Adipose tissue (tissue), 3 donors: ENCODE measurements around the gene DDX1. TPM values are rescaled to one million over a fixed set of nuclear protein-coding genes. Genes with fewer than 3 reads are reported as not detected.

Source experiments
- H3K27ac ChIP-seq: one replicate; pipeline ENCODE4 v1.5.1; 2013; ENCODE audit warnings: low read depth, low read length
- WGBS, 3 donors: extraction: QIAGEN DNeasy Blood & Tissue Kit; methylation state at CpG; one replicate each; pipeline ENCODE4 v1.1.7; 2013; 5-methylcytosine and 5-hydroxymethylcytosine counted together
- polyA plus RNA-seq, 3 donors: library from polyadenylated mRNA; stranded (reverse); fragments of 200-250 nt; gene quantifications; one replicate each; pipeline ENCODE4 v1.2.3, GENCODE V29; 2013
- donor health status: healthy with polysubstance abuse.
- donor health status: Bipolar disorder and iron deficiency.
- donor health status: healthy.

DDX1 gene
- polyA plus RNA-seq, 3 donors, result 43.1 to 70.2 (median 62.2) TPM

DNA sequence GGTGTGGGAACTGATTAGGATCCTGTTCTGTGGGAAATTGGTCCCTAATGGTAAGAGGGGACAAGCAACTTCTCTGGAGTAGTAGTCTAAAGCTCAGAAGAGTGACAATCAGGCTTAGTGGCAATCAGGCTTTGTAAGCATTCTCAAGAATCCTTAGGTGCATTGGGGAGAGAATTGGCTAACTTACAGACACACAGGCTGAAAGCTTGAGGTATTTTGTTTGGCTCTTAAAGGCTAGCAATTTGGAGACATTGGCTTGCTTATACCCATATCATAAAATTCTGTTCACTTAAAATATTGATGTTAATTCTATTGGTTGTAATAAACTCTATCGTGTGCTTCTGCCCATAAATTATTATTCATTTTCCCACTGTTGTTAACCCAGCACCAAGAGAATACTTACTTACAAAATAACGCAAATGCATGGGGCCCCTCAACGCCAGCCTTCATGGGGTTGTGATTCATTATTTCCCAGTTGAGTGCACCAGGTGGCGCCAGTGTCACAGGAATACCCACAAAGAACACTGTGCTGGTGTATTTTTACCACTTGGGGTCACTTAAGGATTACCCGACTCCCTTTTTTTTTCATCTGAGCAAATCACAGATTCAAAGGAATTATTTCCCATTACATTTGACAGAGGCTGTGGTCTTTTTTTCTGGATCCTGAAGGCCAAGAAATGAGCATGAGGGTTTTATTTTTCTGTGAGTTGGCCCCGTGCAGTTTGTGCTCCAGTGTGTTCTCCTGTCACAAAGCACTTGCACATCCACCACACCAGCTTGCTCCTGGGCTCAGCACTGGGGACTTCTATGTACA, 45.5 kb downstream of the DDX1 start:
- 3 to 12% (median 8%) methylated on average over 6 of the region's 6 CpGs for WGBS, 3 donors
- no peak overlapping the region for H3K27ac ChIP-seq

DNA sequence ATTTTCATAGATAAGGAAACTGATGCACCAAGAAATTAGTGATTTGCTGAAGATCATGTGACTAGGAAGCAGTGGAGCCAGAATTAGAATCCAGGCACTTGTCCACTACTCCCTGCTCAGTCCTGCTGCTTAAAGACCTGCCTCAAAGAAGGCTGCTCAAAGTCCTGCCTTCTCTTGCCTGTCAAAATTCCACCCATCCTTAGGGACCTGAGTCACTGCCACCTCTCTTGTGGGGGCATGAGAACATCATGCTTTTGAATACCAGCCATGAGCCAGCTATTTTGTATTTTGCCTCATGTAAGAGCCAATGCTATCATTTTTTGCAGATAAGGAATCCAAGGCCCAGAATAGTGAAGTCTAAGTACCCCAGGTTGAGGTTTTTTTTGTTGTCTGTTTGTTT, 47.1 kb downstream of the DDX1 start:
- no peak overlapping the region for H3K27ac ChIP-seq

DNA sequence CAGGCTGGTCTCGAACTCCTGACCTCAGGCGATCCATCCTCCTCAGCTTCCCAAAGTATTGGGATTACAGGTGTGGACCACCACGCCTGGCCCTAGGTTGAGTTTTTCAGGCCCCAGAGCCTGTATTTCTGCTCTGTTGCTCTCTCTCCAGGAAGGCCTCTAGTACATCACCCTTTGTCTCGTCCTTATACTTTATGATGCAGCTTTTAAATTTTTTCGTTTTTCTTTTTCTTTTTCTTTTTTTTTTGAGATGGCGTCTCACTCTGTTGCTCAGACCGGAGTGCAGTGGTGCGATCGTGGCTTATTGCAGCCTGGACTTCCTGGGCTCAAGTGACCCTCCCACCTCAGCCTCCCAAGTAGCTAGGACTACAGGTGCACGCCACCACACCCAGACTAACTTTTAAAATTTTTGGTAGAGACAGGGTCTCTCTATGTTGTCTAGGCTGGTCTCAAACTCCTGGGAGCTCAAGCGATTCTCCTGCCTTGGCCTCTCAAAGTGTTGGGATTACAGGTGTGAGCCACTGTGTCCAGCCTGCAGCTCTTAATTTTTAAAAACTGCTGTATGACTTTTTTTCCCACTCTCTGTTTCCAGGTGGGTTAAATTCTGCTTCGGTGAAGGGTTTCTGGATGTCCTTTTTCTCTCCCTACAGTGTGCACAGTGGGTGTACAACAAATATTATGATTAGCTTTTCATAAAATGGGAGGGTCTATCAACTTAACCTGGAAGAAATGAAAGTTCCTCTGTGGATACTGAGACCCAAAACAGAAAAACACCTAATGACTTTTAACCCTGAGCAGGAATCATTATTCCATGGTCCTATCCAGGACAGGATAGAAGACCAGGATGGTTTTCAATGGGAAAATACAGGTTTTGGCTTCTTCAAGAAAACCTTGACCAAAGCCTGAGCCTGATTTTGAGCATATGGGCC, 47.9 kb downstream of the DDX1 start:
- no peak overlapping the region for H3K27ac ChIP-seq
- WGBS, 3 donors, result 80 to 96% (median 84%) methylated on average over 12 of the region's 12 CpGs

DNA sequence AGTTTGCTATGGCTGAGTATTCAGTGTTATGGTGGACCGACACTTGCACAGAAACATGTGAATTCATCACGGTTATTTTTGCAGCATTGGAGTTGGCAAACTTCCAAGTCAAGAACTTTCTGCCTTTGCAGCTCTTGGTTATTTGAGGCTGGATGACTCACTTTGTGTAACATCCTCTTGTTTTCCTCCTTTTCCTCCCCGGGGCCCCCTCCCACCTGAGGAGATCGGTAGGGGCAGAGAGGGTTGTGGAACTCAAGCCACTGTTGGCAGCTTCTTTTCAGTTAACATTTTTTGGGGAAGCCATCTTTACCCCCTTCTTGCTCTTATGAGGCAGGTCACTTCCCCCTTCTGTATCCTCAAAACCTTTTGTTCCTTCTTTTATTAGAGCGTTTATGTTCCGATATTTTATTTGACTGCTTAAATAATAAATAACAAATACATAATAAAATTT, 48.6 kb downstream of the DDX1 start:
- 24 to 75% (median 26%) methylated on average over 6 of the region's 6 CpGs for WGBS, 3 donors
- no peak overlapping the region for H3K27ac ChIP-seq

DNA sequence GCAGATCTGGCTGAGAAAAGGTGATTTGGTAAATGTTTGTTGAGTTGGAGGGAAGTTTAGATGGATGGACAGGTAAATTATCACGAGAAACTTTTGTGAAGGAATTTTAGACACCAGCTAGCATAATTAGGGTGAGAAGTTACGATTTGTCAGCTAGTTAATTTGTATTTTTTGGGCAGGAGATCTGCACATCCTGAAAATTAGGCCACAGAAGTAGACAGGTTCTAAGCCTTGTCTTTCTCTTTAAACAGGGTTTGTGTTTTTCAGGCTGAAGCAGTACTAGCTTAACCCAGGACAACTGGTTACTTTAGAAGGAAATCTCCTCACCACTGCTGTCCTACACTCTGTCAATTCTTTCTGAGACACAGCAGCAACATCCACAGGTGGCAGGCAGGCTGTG, 49.1 kb downstream of the DDX1 start:
- WGBS, 3 donors, result 87 to 90% (median 88%) methylated on average over 2 of the region's 2 CpGs
- H3K27ac ChIP-seq, result no peak overlapping the region

DNA sequence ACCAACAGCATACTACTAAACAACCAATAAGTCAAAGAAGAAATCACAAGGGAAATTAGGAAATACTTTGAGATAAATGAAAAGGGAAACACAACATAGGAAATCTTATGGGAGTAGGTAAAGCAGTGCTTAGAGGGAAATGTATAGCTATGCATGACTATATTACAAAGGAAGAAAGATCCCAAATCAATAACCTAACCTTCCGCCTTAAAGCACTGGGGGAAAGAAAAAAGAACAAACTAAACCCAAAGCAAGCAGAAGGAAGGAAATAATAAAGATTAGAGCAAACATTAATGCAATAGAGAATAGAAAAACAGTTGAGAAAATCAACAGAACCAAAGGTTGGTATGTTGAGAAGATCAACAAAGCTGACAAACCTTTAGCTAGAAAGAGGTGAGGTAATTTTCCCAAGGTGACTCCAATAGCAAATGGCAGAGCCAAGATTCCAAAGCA, 49.9 kb downstream of the DDX1 start:
- no peak overlapping the region for H3K27ac ChIP-seq
- WGBS, 3 donors, result 95 to 100% (median 96%) methylated on average over 1 of the region's 1 CpG

DNA sequence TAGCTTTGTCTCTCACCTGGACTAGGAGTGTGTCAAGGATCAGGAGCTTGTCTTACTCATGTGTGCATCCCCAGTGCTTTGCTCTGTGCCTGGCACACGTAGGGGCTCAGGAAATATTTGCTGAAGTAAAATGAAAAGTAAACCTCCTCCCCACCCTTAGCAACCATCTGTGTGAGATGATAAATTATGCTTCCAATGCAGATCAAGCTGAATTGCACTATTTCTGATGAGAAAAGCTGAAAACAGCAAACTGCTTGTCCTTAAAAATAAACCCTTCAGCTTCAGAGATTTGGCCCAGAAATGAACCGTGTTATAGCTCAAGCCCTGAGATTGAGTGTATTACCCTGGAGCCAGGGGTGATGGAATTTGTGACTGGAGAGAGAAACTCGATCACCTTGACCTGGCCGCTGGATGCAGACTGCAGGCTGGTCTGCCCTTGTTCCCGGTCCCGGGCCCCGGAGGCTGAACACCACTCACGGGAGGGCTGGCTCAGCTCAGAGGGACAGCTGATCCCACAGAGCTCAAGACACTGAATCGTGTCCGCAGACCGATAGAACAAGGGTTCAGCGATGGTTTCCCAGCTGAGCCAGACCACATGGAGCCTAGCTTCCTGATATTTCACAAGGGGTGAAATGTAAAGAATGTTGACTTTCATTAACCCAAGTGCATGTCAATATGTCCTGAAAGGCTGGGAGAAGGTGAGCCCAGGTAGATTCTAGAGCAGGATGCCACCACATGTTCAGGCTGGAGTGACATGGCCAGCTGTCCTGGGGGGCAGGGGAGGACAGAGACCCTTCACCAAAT, 50.5 kb downstream of the DDX1 start:
- WGBS, 3 donors, result 79 to 83% (median 81%) methylated on average over 12 of the region's 12 CpGs
- no peak overlapping the region for H3K27ac ChIP-seq

DNA sequence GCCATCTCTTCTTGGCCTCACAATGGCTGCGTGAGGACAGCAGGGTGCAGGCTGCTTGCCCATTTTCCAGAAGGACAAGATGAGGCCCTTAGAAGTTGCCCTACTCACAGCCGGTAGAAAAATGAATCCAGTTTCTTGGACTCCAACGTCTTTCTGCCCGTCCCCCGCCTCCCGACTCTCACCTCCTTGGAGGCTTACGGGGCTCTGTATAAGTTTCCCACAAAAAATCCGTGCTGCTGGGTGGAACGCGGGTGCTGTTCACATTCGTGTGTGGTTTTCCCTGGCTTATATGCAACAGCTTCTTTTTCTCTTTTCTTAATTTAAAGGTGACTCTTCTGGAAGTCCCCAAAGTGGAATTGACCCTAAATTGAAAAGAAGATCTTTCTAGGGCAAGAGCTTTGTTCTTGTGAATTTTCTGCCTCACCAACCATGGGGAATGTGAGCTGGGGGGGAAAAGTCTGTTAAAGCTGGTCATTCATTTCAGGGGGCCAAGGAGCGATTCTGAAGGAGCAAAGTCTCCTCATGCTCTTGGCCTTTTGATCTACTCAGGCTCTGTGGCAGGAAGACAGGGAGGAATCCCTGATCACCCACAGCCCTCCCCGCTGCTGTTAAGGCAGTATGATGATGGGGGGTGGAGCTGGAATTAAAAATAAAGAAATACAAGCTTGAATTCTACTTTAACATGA, 51.3 kb downstream of the DDX1 start:
- WGBS, 3 donors, result 87 to 93% (median 87%) methylated on average over 13 of the region's 13 CpGs
- H3K27ac ChIP-seq, result no peak overlapping the region

DNA sequence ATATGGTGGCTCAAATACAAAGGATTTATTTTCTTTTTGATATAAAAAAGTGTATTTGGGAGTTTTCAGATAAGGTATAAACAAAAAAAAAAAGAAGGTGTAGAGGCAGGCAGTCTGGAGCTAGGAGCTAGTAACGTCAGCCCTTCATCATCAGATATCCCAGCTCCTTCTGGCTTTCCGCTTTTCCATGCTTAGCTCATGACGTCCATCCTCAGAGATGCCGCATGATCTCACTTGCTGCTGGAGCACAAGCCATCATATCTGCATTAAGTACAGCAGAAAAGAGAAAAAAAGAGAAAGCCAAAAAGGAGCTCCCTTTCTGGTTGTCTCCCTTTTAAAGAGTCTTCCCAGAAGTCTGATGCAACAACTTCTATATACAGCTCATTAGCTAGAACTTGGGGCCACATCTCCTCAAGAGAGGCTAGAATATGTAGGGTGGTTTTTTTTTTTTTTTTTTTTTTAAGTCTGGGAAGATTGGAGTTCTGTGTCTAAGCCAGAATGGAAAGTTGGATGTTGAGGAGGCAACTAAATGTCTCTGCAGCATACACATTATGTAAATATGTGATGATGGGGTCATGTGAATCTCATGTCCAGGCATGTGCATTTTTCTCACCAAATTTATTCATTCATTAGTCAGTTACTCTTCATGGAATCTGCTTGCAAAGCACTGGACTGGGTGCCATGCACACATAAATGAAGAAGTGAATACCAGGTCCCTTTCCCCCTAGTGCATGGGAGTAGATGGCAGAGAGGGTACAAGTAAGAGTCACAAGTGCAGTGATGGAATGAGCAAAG, 52.3 kb downstream of the DDX1 start:
- no peak overlapping the region for H3K27ac ChIP-seq
- WGBS, 3 donors, result 79 to 90% (median 88%) methylated on average over 4 of the region's 4 CpGs

DNA sequence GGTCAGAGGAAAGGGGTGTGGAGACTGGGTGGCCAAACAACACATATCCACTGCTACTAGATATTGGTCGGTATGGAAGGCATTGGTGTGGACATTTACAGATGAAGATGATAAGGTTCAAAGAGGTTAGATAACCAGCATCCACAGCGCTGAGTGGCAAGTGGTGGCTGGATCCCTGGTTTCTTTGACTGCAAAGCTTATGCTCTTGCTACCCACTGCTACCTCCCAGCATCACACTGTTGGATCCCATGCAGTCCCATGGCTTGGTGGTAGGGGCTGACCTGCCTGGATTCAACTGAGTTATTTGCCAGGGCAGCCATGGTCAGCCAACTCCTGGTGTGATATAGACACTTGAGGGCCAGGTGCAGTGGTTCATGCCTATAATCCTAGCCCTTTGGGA, 53.6 kb downstream of the DDX1 start:
- WGBS, 3 donors, result 81 to 93% (median 87%) methylated on average over 2 of the region's 2 CpGs
- no peak overlapping the region for H3K27ac ChIP-seq

DNA sequence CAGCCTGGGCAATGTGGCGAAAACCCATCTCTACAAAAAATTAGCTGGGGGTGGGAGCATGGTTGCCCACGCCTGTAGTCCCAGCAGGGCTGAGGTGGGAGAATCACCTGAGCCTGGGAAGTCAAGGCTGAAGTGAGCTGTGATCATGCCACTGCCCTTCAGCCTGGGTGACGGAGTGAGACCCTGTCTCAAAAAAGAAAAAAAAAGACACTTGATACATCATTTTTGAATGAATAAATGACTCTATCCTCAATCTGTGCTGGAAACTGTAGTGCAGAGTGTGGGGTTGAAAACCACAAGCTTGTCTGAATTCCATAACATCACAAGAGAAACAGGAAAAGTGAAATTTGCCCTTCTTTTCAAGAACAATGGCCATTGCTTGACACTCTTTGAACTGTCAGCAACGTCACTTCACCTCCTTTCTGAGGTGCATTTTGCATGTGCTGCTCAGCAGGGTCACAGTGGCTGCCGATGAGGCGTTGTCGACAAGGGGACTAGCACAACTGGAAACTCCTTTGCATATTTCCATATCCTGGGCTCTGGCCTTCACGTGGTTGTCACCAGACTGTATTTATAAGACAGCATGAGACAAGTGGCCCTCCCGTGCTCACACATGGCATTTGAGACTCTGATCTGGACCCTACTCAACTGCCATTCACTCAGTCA, 54.2 kb downstream of the DDX1 start:
- H3K27ac ChIP-seq, result no peak overlapping the region
- WGBS, 3 donors, result 71 to 85% (median 80%) methylated on average over 9 of the region's 9 CpGs

DNA sequence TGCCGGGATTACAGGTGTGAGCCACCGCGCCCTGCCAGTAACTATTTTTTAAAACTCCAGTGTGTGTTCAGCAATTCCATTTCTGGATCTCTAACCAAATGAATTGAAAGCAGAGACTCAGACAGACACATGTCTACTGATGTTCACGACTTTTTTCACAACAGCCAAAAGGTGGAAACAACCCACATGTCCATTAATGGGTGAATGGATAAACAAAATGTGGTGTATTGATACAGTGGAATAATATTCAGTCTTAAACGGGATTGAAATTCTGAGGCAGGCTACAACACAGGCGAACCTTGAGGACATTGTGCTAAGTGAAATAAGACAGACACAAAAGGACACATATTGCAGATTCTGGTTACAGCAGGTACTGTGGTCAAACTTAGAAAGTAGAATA, 55.0 kb downstream of the DDX1 start:
- WGBS, 3 donors, result 91 to 94% (median 93%) methylated on average over 6 of the region's 6 CpGs
- no peak overlapping the region for H3K27ac ChIP-seq

DNA sequence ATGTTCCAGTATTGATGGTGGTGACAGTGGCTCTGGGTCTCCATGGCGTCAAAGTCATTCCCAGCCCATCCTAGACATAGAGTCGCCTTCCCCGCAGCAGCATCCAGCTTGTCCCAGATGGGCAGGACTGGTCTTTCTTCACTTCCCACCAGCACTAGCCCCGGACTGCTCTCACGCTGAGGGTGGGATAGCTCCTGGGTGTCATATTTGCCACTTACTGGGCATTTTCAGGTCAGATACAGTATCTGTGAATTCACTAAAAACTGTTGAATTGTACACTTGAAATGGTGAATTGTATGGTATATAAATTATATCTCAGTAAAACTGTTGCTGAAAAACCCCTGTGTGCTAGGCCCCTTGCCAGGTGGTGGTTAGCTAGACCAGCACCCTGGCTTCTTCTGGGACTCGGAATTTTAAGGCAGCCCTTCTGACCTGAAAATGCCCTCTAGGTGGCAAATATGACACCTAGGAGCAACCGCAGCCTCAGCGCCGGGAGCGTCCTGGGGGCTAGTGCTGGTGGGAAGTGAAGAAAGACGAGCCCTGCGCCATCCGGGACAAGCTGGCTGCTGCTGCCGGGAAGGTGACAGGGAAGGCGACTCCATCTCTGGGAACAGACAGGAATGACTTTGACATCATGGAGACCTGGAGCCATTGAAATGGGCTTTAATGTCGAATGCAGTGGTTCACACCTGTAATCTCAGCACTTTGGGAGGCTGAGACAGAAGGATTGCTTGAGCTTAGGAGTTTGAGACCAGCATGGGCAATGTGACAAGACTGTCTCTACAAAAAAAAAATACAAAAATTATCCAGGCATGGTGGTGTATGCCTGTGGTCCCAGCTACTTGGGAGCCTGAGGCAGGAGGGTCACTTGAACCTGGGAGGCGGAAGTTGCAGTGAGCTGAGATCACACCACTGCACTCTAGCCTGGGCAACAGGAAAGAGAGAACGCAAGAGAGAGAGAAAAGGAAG, 56.2 kb downstream of the DDX1 start:
- WGBS, 3 donors, result 85 to 90% (median 85%) methylated on average over 18 of the region's 18 CpGs
- H3K27ac ChIP-seq, result no peak overlapping the region

DNA sequence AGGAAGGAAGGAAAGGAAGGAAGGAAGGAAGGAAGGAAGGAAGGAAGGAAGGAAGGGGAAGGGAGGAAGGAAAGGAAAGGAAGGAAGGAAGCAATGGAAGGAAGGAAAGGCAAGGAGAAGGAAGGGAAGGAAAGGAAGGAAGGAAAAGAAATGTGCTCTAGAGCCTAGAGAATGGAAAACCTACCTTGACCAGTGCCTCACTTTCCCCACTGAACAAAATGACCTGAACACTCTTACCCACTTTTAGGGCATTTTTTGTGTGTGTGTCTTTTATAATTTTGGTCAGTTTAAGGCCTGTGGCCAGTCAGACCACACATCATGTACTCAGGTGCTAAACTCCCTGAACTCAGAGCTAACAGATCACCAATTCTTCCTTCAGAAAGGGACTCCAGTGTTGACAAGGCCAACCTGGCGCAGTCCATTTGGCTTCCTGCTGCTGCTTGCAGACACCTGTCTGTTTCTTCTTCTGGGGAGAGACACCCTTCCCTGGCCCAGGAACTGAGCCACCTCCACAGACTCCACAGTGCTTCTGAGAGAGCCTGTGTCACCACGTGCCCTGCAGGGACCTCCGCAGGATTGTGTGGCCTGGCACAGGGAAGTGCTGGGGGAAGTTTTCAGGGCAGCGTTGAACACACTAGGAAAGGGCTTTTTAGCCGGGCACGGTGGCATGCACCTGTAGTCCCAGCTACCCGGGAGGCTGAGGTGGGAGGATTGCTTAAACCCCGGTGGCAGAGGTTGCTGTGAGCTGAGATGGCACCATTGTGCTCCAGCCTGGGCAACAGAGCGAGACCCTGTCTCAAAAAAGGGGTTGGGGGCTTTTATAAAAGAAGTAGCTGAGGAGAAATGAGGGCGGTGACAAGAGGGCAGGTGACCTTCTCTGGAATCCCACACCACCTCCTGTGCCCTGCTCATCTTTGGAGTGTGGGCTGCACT, 57.2 kb downstream of the DDX1 start:
- no peak overlapping the region for H3K27ac ChIP-seq
- 86 to 95% (median 91%) methylated on average over 10 of the region's 10 CpGs for WGBS, 3 donors
